Measurements from ENCODE around the gene ACVRL1.

The ACVRL1 gene

DNA sequence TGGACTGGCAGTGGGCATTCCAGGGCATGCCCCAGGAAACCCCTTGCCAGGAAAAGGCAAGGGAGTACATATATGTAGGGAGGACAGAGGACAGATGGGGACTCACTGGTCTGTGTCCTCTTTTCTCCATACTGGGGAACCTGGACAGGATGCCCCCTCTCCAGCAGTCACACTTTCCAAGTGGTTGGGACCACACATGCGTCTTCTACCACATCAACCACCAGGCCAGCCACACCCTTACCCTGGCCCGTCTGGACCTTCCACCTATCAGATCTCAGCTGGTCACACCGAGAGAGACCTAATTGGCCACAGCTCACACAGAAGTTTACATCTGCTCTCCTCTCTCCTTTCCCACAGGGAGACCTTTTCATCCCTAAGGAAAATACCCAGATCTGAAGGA is 11.1 kb upstream of the ACVRL1 start:
- in situ Hi-C loops (cut with HindIII; ENCODE audit: low sequenced_read_pairs): no loop called here

DNA sequence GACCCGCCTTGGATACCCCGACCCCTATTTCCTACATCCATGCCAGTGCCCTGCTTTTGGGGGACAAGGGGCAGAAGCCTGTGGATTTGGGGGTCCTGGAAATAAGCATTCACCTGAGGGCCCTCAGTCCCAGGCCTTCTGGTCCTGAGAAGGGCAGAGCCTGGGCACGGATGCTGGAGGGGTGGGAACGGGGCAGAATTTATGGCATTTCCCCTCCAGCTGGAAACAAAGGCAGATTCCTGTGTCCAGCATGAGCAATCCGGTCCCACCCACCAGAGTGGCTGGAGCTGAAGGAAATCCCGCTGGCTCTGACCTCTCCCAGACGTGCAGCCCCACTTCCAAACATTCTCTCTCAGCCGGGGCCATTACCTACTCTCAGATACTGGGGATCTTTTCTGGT is 10.1 kb upstream of the ACVRL1 start:
- in situ Hi-C loops (cut with HindIII; ENCODE audit: low sequenced_read_pairs): no loop called here

GRCh38 chr12:51898506-51898905 is 8.8 kb upstream of the ACVRL1 start:
- in situ Hi-C loops (cut with HindIII; ENCODE audit: low sequenced_read_pairs): no loop called here

DNA sequence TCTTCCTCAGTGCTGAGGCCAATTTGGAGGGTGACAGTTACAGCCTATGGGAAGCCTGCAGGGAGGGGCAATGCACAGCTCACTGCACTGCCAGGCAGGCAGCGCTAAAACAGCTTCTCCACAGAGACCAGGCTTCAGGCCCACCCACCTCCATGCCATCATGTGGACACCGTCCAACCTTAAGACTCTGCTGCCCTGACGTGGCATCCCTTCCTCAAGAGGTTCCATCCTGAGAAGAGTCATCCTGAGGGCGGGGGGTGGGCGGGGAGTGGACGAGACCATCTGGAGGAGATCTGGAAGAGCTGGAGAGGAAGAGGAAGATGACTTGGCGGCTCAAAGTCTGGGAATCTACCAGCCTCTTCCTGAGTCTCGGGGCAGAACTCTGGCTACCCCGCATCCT is 8.4 kb upstream of the ACVRL1 start:
- in situ Hi-C loops (cut with HindIII; ENCODE audit: low sequenced_read_pairs): no loop called here

- in situ Hi-C loops (cut with HindIII; ENCODE audit: low sequenced_read_pairs): no loop called here
These were observed 6.9 kb upstream of the ACVRL1 start for GRCh38 chr12:51900323-51900889.

DNA sequence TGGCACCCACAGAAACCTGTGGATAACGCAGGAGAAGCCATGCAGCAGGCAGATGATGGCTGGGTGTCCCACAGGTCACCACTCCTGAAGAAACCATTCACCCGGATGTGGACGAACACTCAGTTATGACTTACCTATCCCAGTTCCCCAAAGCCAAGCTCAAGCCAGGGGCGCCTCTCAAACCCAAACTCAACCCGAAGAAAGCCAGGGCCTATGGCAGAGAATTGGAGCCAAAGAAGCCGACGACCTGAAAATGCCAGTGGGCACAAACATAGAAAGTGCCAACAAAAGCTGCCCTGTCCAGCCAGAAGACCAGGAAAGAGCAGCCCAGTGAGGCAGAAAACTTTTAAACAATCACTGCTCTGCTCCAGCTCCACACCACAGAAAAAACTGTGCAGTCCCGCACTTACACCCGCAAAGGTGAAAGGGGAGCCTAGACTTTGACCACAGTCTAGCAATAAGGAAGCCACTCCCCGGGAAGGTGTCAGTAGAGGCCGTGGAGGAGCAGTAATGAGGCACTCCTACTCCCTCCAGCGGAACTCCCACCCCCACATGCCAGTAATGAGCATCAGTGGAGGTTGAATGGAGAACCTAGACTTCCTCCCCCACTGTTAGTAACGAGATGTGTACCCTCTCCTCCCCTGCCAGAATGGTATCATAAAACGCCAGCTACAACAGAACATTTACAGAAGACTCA is 6.0 kb upstream of the ACVRL1 start:
- in situ Hi-C loops (cut with HindIII; ENCODE audit: low sequenced_read_pairs): no loop called here

DNA sequence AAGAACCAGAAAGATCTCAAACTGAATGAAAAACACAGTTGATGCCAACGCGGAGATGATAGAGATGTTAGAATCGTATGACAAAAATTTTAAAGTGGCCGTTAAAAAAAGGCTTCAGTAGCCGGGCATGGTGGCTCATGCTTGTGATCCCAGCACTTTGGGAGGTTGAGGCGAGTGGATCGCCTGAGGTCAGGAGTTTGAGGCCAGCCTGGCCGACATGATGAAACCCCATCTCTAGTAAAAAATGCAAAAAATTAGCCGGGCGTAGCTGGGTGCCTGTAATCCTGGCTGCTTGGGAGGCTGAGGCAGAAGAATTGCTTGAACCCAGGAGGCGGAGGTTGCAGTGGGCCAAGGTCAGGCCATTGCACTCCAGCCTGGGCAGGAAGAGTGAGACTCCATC is 5.4 kb upstream of the ACVRL1 start:
- in situ Hi-C loops (cut with HindIII; ENCODE audit: low sequenced_read_pairs): no loop called here

DNA sequence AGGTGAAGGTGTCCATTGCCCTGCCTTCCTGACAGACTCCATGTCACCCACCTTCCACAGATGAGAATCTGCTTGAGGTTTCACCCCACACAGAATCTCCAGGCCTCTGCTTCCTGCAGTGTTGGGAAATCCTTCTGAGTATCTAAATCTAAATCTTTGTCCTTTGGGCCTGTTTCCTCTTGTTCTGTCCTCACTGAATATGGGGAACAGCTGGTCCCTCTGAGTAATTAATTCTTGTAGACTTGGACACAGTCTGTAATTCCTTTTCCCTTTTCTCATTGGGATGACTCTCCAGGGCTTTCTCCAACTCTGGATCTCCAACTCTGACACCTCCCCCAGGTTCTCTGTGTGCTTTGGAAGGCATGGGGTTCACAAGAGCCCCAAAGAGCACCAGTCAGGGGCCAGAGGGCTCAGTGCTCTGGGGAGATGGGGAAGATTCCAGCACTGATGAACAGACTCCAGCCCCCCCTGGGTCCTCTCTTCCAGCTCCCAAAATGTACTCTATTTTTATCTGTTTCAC is 2.3 kb upstream of the ACVRL1 start:
- in situ Hi-C loops (cut with HindIII; ENCODE audit: low sequenced_read_pairs): no loop called here

- in situ Hi-C loops (cut with HindIII; ENCODE audit: low sequenced_read_pairs): no loop called here
These were observed 1.6 kb upstream of the ACVRL1 start for GRCh38 chr12:51905471-51906429.

DNA sequence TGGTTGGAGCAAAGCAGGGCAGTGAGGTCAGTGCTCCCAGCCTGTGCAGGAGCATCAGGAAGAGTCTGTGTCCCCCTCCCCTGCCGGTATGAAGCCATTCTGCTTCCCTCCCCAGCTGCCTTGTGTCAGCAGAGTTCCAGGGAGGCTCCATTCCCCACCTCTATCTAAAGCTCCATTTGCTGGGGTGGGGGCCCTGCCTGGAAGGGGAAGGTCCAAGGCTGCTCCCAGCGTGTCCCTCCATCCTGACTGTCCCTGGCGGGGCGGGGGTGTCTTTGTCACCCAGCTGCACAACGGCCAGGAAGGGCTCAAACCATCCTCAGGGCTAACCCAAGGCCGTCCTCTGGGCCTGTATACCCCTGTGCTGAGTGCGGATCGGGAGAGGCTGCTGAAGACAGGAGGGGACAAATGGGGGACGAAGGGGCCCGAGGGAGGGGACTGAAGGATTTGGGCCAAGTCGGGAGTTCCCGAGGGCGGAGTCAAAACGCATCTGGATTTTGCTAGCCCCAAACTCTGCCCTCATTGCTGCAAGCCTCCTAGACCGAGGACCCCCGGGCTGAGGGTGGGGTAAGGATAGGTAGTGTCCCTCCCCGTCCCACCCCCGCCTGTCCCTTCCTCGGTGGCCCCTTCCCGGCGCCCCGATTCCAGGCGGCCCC is 748 bp upstream of the ACVRL1 start:
- in situ Hi-C loops (cut with HindIII; ENCODE audit: low sequenced_read_pairs): no loop called here

DNA sequence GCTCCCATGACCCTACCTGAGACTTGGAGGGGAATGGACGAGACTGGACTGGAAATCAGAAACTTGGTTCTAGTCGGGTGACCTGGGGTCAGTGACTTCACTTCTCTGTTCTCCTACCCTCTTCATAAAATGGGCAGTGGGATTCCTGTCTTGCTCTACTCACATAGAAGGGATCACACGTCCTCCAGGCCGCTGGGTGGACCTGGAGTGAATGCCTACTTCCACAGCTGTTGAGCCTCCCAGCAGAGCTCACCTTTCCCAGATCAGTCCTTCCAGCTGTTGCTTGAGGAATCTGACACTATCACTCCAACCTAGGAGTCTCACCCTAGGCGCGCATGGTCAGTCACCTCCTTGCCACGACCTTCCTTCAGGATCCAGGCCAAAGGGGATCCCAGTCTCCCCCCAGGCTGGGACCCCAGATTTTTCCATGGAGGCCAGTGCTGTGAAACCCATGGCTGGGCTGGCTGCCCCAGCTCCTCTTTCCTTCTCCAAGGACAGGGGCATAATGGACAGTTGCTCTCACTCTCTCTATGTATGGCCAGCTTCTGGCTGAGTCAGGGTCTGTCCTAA is 637 bp downstream of the ACVRL1 start:
- in situ Hi-C loops (cut with HindIII; ENCODE audit: low sequenced_read_pairs): no loop called here

DNA sequence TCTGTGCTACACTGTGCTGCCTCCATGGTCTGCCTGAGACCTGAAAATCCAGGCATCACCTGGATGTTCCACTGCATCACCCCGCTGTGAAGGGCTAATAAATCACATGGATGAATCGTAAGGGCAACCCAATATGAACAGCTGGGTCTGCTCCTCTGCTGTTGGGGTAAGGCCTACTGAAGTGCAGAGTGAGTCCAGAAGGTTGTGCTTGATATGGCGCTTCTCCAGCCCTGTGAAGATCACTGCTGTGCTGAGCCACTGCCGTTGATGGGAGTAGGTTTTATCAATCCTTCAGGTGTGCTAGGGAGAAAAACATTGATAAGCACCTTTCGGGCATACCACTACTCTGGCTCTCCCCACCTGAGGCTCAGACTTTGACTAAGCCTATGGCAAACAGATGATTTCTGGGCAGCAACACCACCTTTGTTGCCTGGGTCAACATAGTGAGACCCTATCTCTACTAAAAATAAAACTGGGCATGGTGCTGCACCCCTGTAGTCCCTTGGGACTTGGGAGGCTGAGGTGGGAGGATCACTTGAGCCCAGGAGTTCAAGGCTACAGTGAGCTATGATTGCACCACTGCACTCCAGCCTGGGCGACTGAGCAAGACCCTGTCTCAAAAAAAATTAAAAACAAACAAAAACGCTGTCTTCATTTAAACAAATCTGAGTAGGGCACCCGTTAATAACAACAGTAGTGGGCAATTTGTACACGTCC is 1.7 kb downstream of the ACVRL1 start:
- in situ Hi-C loops (cut with HindIII; ENCODE audit: low sequenced_read_pairs): no loop called here

GRCh38 chr12:51910168-51910567 is 2.9 kb downstream of the ACVRL1 start:
- in situ Hi-C loops (cut with HindIII; ENCODE audit: low sequenced_read_pairs): no loop called here

DNA sequence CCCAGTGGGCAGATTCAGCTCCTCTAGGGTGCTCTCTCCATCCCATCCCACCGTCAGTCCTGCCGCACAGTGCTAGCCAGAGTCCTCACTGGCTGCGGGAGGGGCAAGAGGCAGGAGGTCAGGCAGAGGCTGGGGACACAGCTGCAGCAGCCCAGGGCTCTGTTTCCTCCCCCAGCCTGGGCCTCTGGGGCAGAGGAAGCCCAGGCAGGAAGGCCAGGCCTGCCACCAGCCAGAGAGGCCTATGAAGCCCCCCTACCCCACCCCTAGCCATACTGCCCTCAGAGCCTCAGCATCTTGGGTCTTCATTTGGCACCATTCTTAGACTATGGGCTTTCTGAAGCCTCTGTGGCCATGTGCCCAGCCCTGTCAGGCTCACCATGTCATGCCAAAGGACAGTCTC is 3.4 kb downstream of the ACVRL1 start:
- in situ Hi-C loops (cut with HindIII; ENCODE audit: low sequenced_read_pairs): no loop called here

DNA sequence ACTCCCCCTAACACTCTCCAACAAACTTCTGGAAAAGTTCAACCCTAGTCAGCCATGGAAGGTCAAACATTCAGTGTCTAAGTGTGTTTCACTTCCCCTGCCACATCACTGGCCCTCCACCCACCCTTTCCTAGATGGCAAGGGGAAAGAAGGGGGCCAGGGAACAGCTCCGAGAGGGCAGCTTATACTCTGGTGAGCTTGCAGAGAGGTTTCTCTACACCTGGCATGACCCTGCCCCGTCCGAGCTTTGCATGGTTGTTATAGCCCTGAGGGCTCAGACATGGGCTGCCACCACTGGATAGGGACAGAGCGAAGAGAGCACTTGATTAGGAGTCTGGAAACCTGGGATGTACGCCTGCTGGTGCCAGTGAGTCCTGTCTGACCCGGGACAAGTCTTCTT is 4.0 kb downstream of the ACVRL1 start:
- in situ Hi-C loops (cut with HindIII; ENCODE audit: low sequenced_read_pairs): no loop called here

- in situ Hi-C loops (cut with HindIII; ENCODE audit: low sequenced_read_pairs): no loop called here
These were observed 4.7 kb downstream of the ACVRL1 start for GRCh38 chr12:51911788-51912711.

DNA sequence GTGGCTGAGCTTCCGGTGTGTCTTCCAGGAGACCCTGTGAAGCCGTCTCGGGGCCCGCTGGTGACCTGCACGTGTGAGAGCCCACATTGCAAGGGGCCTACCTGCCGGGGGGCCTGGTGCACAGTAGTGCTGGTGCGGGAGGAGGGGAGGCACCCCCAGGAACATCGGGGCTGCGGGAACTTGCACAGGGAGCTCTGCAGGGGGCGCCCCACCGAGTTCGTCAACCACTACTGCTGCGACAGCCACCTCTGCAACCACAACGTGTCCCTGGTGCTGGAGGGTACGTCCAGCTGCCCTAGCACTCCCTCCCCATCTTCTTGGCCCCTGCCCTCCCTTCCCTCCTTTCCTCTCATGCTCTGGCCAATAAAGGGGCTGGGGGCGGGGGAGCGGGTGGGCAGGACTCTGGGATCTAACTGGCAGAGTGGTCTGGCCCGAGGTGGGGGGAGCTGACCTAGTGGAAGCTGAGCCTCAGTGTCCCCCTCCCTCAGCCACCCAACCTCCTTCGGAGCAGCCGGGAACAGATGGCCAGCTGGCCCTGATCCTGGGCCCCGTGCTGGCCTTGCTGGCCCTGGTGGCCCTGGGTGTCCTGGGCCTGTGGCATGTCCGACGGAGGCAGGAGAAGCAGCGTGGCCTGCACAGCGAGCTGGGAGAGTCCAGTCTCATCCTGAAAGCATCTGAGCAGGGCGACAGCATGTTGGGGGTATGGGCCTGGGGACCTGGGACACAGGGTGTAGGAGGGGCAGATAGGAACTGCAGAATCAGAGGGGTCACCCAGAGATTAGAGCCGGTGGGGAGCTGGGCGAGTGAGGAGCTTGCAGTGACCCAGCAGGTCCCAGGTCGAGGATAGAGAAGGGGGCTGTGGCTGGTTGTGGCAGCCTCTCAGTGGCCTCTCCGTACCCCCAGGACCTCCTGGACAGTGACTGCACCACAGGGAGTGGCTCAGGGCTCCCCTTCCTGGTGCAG is 6.0 kb downstream of the ACVRL1 start:
- in situ Hi-C loops (cut with HindIII; ENCODE audit: low sequenced_read_pairs): no loop called here

Measured in DLD1 (cell line).